GM12875 (cell line): ENCODE measurements around the gene ADCY4.

Source experiments
- H3K4me3 ChIP-seq: one replicate; pipeline ENCODE4 v1.5.1; 2011; ENCODE audit warnings: low read depth, low read length, control low read depth
- TF ChIP-seq, protein P1 (sequence below): IDR thresholded peaks from 2 replicates; pipeline ENCODE4 v1.5.1; 2011; ENCODE audit warnings: low read depth, mild to moderate bottlenecking, control low read depth, inconsistent platforms, low read length, moderate library complexity, borderline replicate concordance; ENCODE audit not compliant: insufficient read depth

Gene ADCY4

DNA sequence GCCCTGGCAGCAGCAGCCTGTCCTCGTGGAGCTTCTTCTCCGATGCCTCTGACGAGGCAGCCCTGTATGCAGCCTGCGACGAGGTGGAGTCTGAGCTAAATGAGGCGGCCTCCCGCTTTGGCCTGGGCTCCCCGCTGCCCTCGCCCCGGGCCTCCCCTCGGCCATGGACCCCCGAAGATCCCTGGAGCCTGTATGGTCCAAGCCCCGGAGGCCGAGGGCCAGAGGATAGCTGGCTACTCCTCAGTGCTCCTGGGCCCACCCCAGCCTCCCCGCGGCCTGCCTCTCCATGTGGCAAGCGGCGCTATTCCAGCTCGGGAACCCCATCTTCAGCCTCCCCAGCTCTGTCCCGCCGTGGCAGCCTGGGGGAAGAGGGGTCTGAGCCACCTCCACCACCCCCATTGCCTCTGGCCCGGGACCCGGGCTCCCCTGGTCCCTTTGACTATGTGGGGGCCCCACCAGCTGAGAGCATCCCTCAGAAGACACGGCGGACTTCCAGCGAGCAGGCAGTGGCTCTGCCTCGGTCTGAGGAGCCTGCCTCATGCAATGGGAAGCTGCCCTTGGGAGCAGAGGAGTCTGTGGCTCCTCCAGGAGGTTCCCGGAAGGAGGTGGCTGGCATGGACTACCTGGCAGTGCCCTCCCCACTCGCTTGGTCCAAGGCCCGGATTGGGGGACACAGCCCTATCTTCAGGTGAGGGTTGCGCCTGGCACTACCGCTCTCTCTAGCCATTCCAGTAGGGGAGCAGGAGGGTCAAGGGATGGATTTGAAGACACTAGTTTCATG lies 35.2 kb upstream of the ADCY4 start:
- TF ChIP-seq, protein P1, sequence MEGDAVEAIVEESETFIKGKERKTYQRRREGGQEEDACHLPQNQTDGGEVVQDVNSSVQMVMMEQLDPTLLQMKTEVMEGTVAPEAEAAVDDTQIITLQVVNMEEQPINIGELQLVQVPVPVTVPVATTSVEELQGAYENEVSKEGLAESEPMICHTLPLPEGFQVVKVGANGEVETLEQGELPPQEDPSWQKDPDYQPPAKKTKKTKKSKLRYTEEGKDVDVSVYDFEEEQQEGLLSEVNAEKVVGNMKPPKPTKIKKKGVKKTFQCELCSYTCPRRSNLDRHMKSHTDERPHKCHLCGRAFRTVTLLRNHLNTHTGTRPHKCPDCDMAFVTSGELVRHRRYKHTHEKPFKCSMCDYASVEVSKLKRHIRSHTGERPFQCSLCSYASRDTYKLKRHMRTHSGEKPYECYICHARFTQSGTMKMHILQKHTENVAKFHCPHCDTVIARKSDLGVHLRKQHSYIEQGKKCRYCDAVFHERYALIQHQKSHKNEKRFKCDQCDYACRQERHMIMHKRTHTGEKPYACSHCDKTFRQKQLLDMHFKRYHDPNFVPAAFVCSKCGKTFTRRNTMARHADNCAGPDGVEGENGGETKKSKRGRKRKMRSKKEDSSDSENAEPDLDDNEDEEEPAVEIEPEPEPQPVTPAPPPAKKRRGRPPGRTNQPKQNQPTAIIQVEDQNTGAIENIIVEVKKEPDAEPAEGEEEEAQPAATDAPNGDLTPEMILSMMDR, result no peak
- H3K4me3 ChIP-seq, result no peak overlapping the region

DNA sequence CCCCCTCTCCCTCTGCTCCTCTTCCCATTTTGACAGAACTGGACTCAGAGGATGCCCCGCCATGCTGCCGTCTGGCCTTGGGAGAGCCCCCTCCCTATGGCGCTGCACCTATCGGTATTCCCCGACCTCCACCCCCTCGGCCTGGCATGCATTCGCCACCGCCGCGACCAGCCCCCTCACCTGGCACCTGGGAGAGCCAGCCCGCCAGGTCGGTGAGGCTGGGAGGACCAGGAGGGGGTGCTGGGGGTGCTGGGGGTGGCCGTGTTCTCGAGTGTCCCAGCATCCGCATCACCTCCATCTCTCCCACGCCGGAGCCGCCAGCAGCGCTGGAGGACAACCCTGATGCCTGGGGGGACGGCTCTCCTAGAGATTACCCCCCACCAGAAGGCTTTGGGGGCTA lies 34.6 kb upstream of the ADCY4 start:
- TF ChIP-seq, protein P1, result no peak
- H3K4me3 ChIP-seq, result no peak overlapping the region

DNA sequence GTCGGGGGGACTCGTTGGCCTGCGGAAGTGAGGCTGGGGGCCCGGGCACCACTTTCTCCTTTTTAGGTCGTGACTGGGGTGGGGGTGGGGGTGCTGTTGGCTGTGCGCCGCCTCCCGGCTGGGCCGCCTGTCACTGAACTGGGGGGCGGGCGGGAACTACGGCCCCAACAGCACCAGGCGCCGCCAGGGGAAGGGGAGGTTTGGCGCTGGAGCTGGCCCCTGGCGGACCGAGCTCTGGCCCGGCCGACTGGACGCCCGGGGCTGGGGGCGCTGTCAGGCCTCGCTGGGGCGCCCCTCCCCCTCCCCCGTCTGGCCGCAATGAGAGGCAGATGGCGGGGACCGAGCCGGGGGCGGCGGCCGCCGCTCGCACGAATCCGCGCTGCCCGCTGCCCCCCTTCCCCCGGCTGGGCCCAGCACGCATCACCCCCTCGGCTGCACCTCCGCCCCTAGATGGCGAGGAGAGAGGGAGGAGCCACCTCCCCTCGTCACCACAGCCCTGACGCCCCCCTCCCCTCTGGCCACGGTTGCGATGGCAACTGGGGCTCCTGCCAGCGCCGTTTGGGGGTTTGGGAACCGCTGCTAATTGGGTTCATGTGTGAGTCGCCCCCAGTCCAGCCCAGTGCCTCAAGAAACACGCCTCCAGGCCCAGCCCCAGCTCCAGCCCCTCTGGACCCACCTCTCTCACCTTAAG lies 33.8 kb upstream of the ADCY4 start:
- no peak overlapping the region for H3K4me3 ChIP-seq
- TF ChIP-seq, protein P1, result no peak

DNA sequence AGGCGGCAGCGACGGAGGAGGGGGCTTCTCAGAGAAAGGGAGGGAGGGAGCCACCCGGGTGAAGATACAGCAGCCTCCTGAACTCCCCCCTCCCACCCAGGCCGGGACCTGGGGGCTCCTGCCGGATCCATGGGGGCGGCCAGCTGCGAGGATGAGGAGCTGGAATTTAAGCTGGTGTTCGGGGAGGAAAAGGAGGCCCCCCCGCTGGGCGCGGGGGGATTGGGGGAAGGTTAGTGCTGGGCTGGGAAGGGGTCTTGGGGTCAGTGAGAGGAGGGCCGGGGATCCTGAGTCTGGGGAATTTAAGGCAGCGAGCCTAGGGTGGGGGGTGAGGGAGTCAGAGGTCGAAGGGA lies 33.3 kb upstream of the ADCY4 start:
- TF ChIP-seq, protein P1, result no peak
- no peak overlapping the region for H3K4me3 ChIP-seq

DNA sequence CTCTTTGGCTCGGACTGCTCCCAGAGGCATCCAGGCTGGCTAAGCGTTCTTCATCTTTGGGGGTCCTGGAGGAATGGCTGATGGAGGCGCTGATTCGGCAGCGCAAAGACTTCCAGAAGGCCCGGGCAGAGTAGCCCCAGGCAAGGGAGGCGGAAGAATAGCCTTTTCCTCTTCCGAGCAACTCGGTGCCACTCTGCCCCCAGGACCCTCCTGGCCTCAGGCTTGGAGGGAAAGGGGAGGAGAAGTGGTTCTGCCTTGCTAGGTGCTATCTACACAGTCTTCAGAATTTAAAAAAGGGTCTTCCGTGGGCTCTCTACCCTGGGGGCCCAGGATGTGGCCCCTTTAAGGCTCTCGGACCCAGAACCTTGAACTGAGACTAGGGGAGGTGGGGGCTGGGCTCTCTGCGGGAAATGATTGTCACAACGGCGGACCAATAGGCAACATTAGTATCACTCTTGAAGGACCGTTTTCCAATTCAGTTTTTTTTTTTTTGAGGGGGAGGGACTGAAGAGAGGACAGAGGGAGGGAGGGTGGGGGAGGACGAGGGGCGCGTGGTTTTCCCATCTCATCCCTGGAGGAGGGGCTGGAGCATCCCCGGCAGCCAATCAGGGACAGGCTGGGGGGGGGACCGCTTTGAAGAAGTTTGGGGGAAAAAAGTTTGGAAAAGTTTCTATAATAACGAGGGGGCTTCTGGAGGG lies 32.8 kb upstream of the ADCY4 start, which contains the start of gene NFATC4:
NFATC4 (plus strand) TSS at position 671 of the 698 bp plus-strand sequence. CDS start 157 bp downstream, outside the sequence.
- TF ChIP-seq, protein P1, result no peak
- no peak within 1 kb of the TSS for H3K4me3 ChIP-seq

DNA sequence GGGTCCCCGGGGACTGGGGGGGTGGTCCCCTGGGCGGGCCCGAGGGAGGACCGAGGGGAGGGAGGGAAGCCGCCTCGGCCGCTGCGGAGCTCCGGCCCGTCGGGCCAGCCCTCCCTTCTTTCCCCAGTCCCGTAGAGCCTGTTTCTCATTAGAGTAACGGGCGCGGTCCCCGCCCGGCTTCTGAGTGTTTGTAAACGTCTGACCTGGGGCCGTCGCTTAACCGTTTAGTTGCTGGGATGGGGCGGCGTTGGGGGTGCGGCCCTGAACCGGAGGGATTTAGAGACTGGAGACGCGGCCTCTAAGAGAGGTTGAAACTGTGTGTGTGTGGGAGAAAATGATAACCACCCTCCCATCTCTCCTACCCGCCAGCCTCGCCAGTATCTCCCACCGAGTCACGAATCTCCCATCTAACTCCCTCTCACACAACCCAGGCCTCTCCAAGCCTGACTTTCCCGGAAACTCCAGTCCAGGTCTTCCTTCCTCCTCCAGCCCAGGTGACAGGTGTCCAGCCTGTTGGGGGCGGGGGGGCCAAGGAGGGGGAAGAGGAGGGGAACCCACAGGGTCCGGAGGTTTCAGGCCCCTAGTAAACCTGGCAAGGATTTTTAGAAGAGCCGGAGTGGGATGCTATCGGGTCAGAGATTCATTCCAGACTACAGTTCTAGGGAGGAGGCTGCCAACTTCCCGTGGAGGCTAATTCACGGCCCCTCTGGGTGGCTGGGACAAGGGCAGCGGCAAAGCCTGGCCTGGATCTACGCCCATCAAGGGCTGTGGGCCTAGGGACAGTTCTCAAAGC lies 32.0 kb upstream of the ADCY4 start:
- TF ChIP-seq, protein P1, result no peak
- H3K4me3 ChIP-seq, result peak overlapping the region; percentile 21
